ENCODE results near the gene MIPEP.

MIPEP gene

DNA sequence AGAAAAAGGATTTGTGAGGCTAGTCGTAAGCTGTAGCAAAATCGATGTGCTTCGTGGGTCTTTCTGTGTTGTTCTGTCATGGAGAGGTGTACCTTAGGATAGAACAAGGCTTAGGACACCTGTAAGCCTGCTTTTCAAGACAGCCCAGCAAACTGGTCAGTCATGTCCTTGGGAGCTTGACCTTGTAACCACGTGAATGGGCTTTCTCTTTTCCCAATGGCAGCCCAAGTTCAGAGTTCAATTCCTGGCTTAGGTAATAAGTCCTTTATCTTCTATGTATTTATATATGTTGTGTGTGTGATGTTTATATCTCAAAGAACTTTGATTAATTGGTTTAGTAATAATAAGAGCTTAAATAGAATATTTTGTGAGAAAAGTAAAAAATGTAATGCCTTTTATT, 206.1 kb downstream of the MIPEP start:
- DNase-seq (ENCODE audit: low read depth in 2 of 2) = no peak

GRCh38 chr13:23680845-23681669, 208.1 kb downstream of the MIPEP start:
- no peak for DNase-seq (ENCODE audit: low read depth in 2 of 2)

Measured in stimulated activated CD8-positive, alpha-beta memory T cell treated with anti-CD3 and anti-CD28 coated beads, Interleukin-15, amount 100 ng/mL, for 48 hours (primary cell).